Measurements from ENCODE around the gene SLC66A2. TPM values are rescaled to one million over a fixed set of nuclear protein-coding genes. Genes with fewer than 3 reads are reported as not detected.

The SLC66A2 gene
- total and polyA plus RNA-seq, 10 of the 15 experiments (the other 5 are each of a cell fraction or from before 2014, with no cell fraction given) = 0.69 to 42.5 (median 14.8) TPM

DNA sequence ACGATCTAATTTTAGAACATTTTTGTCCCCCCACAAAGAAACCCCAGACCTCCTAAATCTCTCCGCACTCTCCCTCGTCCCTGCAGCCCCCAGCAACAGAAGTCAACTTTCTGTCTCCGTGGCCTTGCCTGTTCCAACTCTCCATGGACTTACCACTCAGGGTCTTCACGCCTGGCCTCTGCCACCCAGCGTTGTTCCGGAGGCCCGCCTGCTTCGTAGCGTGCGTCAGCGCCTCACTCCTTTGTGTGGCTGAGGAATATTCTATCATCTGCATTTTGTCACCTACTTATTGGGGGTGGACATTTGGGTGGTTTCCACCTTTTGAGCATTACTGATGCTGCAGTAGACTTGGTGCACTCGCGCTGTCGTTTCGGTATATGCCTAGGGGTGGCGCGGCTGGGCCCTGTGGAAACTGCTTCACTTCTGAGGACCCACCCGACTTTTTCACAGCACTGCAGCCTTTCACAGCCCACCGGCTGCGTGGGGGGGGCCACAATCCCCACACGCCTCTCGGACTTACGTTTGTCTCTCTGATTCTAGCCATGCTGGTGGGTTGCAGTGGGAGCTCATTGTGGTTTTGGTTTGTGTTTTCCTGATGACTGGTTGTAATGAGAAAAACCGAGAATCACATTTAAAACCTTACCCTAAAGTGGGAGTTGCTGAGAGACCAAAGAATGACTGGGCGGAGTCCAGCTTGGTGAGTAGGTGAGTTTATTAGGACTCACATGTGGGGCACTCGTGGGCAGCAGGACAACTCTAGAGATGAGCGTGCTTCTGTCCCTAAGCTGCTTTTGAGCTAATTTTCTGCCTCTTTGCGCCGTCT is 11.6 kb upstream of the SLC66A2 start (continued):
- TF ChIP-seq, protein P1, sequence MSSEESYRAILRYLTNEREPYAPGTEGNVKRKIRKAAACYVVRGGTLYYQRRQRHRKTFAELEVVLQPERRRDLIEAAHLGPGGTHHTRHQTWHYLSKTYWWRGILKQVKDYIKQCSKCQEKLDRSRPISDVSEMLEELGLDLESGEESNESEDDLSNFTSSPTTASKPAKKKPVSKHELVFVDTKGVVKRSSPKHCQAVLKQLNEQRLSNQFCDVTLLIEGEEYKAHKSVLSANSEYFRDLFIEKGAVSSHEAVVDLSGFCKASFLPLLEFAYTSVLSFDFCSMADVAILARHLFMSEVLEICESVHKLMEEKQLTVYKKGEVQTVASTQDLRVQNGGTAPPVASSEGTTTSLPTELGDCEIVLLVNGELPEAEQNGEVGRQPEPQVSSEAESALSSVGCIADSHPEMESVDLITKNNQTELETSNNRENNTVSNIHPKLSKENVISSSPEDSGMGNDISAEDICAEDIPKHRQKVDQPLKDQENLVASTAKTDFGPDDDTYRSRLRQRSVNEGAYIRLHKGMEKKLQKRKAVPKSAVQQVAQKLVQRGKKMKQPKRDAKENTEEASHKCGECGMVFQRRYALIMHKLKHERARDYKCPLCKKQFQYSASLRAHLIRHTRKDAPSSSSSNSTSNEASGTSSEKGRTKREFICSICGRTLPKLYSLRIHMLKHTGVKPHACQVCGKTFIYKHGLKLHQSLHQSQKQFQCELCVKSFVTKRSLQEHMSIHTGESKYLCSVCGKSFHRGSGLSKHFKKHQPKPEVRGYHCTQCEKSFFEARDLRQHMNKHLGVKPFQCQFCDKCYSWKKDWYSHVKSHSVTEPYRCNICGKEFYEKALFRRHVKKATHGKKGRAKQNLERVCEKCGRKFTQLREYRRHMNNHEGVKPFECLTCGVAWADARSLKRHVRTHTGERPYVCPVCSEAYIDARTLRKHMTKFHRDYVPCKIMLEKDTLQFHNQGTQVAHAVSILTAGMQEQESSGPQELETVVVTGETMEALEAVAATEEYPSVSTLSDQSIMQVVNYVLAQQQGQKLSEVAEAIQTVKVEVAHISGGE (CRISPR knock-in tag; IDR thresholded peaks at IDR 0.05) = no peak
- TF ChIP-seq SRF (IDR thresholded peaks at IDR 0.05; ENCODE audit: low read depth in 2 of 2, low read length in 2 of 2) (0 out of 4 replicates have a peak, but pooled peaks of 1 of the 2 experiments have one; percentile 11), NR2F1 (conservative IDR thresholded peaks at IDR 0.05) (no peak), POU2F2 (IDR thresholded peaks at IDR 0.05; ENCODE audit: borderline replicate concordance, low read depth, low read length) (peak; percentile 34; the same call in 1 of the 3 replicates), POLR2A (IDR thresholded peaks at IDR 0.05; ENCODE audit: low read depth, low read length) (peak; percentile 49; the same call in 1 of the 2 replicates), ZNF274 (IDR thresholded peaks at IDR 0.05; ENCODE audit: insufficient read depth, insufficient read length) (no peak), TCF3 (IDR thresholded peaks at IDR 0.05; ENCODE audit: borderline replicate concordance, insufficient read depth, low read depth, low read length) (no peak), TAF1 (IDR thresholded peaks at IDR 0.05; ENCODE audit: borderline replicate concordance, low read depth, low read length) (peak; percentile 53; the same call in 1 of the 2 replicates), MTA3 (IDR thresholded peaks at IDR 0.05; ENCODE audit: borderline replicate concordance, low read length) (peak; percentile 80), BMI1 (IDR thresholded peaks at IDR 0.05; ENCODE audit: borderline replicate concordance) (no peak; the same call in 1 of the 2 replicates), ZZZ3 (IDR thresholded peaks at IDR 0.05; ENCODE audit: control insufficient read depth, insufficient read length, low read depth) (no peak), NR2C1 (IDR thresholded peaks at IDR 0.05) (no peak), KDM1A (IDR thresholded peaks at IDR 0.05; ENCODE audit: borderline replicate concordance) (no peak)
- TF ChIP-seq, protein P2, sequence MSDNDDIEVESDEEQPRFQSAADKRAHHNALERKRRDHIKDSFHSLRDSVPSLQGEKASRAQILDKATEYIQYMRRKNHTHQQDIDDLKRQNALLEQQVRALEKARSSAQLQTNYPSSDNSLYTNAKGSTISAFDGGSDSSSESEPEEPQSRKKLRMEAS (IDR thresholded peaks at IDR 0.05; ENCODE audit: low read depth, low read length) = no peak; the same call in 1 of the 2 replicates
- TF ChIP-seq, protein P3, sequence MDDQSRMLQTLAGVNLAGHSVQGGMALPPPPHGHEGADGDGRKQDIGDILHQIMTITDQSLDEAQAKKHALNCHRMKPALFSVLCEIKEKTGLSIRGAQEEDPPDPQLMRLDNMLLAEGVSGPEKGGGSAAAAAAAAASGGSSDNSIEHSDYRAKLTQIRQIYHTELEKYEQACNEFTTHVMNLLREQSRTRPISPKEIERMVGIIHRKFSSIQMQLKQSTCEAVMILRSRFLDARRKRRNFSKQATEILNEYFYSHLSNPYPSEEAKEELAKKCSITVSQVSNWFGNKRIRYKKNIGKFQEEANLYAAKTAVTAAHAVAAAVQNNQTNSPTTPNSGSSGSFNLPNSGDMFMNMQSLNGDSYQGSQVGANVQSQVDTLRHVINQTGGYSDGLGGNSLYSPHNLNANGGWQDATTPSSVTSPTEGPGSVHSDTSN (IDR thresholded peaks at IDR 0.05; ENCODE audit: insufficient replicate concordance, low read depth, low read length) = peak; percentile 13
- TF ChIP-seq, protein P4, sequence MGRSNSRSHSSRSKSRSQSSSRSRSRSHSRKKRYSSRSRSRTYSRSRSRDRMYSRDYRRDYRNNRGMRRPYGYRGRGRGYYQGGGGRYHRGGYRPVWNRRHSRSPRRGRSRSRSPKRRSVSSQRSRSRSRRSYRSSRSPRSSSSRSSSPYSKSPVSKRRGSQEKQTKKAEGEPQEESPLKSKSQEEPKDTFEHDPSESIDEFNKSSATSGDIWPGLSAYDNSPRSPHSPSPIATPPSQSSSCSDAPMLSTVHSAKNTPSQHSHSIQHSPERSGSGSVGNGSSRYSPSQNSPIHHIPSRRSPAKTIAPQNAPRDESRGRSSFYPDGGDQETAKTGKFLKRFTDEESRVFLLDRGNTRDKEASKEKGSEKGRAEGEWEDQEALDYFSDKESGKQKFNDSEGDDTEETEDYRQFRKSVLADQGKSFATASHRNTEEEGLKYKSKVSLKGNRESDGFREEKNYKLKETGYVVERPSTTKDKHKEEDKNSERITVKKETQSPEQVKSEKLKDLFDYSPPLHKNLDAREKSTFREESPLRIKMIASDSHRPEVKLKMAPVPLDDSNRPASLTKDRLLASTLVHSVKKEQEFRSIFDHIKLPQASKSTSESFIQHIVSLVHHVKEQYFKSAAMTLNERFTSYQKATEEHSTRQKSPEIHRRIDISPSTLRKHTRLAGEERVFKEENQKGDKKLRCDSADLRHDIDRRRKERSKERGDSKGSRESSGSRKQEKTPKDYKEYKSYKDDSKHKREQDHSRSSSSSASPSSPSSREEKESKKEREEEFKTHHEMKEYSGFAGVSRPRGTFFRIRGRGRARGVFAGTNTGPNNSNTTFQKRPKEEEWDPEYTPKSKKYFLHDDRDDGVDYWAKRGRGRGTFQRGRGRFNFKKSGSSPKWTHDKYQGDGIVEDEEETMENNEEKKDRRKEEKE (IDR thresholded peaks at IDR 0.05) = no peak
- TF ChIP-seq, protein P5, sequence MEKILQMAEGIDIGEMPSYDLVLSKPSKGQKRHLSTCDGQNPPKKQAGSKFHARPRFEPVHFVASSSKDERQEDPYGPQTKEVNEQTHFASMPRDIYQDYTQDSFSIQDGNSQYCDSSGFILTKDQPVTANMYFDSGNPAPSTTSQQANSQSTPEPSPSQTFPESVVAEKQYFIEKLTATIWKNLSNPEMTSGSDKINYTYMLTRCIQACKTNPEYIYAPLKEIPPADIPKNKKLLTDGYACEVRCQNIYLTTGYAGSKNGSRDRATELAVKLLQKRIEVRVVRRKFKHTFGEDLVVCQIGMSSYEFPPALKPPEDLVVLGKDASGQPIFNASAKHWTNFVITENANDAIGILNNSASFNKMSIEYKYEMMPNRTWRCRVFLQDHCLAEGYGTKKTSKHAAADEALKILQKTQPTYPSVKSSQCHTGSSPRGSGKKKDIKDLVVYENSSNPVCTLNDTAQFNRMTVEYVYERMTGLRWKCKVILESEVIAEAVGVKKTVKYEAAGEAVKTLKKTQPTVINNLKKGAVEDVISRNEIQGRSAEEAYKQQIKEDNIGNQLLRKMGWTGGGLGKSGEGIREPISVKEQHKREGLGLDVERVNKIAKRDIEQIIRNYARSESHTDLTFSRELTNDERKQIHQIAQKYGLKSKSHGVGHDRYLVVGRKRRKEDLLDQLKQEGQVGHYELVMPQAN (conservative IDR thresholded peaks at IDR 0.05) = 0 out of 2 replicates have a peak, but pooled peaks have one; percentile 13
- TF ChIP-seq, protein P6, sequence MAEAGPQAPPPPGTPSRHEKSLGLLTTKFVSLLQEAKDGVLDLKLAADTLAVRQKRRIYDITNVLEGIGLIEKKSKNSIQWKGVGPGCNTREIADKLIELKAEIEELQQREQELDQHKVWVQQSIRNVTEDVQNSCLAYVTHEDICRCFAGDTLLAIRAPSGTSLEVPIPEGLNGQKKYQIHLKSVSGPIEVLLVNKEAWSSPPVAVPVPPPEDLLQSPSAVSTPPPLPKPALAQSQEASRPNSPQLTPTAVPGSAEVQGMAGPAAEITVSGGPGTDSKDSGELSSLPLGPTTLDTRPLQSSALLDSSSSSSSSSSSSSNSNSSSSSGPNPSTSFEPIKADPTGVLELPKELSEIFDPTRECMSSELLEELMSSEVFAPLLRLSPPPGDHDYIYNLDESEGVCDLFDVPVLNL (IDR thresholded peaks at IDR 0.05; ENCODE audit: low read depth, low read length) = no peak

Data from GM12878 (cell line).